CD4-positive, alpha-beta T cell treated with Interleukin-6 for 4 hours (primary cell): ENCODE measurements around the gene PLPP6.

Experiments used
- DNase-seq: peaks from one replicate; pipeline ENCODE4 v3.0.0-alpha.2; 2020; ENCODE audit warnings: mixed read lengths

PLPP6 gene

DNA sequence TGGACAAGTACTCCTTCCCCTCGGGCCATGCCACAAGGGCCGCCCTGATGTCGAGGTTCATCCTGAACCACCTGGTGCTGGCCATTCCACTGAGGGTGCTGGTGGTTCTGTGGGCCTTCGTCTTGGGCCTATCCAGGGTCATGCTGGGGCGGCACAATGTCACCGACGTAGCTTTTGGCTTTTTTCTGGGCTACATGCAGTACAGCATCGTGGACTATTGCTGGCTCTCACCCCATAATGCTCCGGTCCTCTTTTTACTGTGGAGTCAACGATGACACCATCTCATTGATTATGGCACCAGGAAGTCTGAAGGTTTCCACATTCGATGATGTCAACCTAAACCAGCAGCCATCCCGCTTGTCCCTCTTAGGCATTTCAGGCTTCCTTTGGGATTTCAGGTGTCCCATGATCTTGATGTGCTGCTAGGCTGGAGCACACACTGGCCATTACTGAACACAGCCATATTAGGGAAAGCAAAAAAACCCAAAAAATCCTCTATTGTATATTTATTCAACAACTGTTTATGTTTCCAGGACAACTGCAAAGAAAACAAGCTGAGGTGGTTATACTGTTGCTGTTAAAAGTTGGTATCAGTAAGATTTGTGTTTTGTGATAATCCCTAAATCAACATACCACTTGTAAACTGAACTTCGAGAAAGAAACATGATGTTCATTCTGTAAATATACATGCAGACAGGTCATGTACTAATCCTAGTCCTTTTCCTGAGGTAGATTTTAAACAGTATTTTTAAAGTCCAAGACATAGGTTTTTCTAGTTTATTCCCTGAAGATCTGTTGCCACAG, 1.1 kb downstream of the PLPP6 start:
- no peak for DNase-seq

DNA sequence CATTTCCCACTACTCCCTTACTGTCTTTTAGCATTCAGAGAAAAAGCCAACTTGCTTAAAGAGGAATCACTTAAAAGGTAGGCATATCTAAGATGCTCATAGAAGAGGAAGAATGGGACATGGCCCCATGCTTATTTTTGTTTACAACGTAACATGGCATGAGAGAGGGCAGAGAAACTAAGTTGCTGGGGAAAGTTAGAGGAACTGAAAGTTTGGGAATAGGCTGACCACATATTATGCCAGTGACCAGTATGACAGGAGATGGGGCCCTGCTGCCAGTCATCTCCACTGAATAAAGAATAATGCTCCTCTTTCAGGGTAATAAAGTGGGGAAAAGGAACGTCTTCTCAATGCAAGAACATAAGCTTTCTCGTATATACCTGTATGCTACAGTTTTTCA, 1.9 kb downstream of the PLPP6 start:
- no peak for DNase-seq

DNA sequence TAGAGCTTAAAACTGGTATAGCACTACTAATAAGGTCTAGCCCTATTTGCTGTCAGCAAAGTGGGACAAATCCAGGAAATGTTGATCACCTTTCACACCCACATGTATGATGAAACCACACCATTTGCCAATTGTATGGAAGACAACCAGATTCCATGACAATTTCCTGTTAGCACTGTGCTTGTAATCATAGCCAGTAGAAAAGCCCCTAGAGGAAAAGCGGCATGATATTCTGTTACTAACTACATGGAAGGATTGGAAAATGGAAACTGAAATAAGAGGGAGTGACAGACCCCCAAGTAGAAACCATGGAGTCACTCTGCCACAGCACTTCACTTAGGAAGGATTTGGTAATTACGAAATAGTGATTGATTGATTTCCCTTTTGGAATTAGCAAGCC, 3.3 kb downstream of the PLPP6 start:
- DNase-seq: no peak

DNA sequence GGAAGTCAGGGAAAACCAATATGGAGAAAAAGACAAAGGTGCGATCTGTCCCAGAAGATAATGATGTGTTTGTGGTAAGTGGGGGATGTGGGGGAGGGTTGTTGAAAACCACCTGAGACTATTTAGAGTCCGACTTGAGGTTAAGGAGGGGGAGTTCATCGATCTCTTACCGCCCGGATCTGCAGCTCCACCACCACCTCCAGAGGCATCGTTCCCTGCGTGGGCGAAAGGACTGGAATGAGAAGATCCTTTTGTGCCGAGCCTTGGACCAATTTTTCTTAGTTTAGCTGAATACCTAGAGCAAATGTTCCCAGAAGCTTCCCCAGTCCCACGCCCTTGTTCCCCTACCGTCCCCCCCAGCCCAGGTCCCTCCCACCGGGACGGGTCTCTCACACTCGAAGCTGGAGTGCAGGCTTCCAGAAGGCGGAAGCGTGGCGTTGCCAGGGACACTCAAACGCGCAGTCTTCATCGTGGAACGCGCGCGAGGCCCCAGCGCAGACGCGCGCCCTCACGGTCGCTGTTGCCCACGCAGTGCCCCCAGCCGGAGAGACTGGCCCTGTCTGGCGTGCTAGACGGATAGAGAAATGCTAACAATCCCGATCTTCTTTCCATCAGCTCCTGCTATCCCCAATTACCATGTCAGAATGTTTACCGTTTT, 4.1 kb downstream of the PLPP6 start, which contains the start of gene SPATA6L:
Gene SPATA6L, minus strand, starts transcription at position 439 of the 658 bp plus-strand sequence. Its CDS starts 230 bp downstream, at position 209.
- peak; percentile 61 for DNase-seq

DNA sequence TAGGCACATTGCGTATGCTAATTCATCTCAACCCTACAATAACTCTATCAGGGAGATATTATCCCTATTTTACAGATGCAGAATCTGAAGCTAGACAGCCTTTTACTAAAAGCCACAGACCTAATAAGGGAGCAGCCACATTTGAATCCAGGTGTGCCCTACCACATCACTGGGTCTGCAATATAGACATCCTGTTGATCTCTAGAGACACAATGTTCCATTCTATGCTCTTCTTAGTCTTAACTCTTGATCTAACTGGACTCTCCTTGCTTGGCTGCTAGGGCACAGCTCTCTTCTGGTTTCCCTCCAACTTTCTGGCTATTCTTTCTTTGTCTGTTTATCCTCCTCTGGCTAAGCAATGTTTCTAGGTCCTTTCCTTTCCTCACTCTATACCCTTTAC, 5.6 kb downstream of the PLPP6 start:
- DNase-seq: peak; percentile 32

DNA sequence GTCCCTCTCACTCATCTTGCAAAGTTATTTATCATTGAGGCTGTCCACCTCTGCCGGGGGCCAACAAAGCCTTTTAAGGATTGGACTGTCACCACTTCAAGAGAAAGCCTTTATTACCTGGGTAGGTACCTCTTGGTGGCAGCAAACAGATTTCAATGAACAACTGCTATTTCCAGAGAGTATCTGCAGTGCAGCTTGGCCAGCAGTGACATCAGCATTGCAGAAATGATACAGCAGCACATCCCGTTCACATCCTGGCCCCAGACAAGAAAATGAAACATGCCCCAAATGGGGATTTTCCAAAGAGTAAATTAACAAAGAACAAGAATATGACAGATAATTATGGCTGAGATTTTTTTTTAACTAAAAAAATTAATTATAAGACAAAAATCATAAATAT, 6.5 kb downstream of the PLPP6 start:
- no peak for DNase-seq

DNA sequence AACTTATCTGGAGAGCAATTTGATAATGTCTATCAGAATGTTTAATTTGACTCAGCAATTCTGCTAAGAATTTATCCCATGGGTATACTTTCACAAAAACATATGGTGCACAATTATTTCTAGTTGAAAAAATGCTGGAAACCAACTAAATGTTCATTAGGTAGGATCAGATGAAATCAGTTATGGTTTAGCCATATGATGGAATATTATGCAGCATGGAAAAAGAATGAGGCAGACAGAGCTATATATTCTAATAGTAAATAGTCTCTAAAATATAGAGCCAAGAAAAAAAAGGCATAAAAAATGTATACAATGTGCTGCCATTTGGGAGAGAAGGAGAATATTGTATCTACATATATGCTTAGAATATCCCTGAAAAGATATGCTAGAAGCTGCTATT, 7.8 kb downstream of the PLPP6 start:
- DNase-seq: no peak

DNA sequence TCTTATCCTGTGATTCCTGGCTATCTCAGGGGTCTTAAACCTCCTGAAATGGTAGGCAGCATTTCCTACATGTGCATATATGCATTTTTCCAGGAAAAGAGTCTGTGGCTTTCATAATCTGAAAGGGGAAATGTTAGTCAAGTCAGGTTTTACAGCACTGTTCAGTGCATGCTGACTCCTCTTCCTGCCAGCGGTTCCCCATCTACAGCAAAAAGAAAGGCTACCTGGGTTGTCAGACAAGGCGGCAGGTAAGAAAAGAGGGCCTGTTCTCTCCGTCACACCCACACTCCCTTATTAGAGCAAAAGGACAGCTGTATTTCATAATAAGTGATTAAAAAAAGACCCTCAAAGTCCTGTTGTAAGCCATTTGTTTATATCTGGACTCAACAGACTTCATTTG, 8.5 kb downstream of the PLPP6 start:
- no peak for DNase-seq

DNA sequence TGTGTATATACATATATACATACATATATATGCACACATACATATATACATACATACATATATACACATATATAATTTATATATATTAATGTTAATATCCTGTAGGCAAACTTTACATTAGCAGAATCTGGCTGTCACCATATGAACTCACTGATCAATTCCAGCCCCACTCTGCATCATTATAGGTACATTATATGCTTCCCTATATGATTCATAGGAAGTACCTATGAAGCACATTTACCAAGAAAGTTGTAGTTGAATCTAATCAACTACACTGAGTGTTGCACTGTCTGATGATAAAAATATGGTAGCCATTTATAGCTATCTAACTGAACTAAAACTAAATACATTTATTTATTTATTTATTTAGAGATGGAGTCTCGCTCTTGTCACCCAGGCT, 9.6 kb downstream of the PLPP6 start:
- DNase-seq: no peak

DNA sequence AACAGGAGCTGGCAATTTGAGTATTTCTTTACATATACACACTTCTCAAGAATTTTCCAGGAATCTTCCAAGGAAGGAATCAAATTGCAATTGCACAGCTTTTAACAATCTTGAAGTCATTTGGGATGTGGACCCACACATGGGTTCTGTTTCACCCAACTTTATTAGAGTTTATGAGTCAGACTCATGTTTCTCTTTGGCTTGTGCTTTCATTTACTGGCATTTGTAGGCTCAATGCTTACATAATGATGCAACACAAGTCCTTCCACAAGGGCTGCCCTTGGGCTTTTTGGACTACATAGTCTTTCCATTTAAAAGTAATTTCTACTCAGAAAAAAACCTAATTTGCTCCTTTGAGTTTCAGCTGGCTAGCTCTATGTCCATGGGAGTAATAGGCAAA, 12.7 kb downstream of the PLPP6 start:
- DNase-seq: no peak

DNA sequence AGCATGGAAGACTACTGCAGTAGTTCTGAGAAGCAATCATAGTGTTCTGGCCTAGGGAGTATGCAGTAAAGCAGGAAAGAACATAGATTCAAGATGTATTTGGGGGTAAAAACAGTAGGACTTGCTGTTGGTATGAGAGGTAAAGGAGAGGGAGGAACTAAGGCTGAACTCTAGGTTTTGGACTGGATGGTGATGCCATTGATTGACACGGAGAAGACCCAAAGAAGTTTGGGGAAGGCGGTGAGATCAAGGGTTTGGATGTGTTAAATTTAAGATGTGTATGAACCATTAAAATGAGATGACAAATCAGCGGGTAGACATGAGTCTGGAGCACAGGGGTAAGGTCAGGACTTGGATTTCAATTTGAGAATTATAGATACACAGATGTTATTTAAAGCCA, 15.3 kb downstream of the PLPP6 start:
- no peak for DNase-seq

DNA sequence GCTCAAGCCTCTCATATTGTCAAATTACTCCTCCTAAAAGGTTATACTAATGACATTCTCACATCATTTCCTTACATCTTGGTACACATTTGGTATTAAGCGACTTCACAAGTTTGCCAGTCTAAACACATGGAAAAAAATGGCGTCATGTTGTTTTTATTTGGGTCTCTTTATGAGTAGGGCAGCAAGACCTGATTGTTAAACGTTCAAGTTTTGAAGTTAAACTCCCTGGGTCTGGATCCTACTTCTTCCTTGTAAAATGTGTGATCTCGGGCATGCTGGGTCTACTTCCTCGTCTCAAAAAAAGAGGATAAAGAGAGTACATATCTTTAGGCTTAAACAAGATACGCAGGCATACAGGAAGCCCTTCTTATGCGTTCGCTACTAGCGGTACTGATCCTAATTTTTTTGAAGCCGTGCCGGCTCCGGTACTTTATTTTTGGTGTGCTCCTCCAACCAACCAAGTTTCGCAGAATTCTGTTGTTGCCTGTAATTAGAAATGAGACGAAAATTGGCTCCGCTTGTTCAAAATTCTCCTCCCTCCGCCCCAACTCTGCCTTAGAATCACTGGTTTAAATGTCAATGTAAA, 16.7 kb downstream of the PLPP6 start:
- DNase-seq: peak; percentile 46

DNA sequence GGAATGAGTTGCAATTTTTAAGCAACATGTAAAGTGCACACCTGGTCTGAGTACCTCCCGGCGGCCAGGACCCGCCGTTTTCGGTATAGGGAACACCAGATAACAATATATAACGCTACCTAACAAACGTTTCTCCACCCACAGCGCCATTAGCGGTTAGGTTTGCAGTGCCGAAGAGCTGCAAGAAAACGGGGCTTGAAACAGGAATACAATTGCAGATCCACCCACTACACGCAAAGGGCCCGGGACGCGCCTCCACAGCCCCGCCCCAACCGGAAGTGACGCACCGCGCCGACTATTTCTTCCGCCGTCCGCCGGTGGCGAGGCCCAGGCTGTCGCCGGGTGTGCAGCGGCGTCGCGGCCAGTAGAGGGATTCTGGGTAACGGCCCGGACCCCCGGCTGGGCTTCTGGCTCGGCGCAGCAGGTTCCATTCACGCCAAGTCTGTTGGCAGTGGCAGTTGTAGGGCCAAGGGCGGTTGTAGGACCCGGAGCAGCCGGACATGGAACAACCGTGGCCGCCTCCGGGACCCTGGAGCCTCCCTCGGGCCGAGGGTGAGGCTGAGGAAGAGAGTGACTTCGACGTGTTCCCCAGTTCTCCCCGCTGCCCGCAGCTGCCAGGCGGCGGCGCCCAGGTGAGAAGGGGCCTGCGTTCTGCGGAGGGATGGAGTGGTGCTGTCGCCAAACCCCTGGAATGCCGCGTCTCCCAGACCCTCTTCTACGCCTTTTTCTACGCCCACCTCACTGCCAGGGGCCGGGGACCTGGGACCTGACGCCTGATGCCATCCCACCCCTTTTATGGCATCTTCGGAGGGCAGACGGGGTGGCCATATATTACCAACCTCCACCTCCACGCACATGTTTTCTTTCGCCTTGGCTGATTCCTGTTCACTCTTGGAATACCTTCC, 17.4 kb downstream of the PLPP6 start, which contains the start of gene CDC37L1:
Gene CDC37L1, plus strand, starts transcription at position 302 of the 905 bp plus-strand sequence. Its CDS starts 199 bp downstream, at position 501.
- DNase-seq: peak; percentile 99

DNA sequence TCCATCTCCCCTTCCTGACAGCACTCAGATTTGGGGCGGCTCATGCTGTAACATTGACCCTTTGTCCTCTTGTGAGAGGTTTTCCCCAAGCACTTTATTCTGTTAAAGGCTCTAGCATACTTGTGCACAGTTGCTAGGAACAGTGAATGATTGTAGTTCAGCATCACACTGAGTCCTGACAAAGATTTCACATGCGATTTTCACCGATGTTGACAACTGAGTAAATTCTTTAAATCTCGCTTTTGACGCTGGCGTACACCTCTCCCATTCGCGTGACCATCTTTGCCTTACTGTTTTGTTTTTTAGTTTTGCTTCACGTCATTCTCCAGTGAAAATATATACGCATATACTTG, 18.1 kb downstream of the PLPP6 start:
- DNase-seq: no peak

DNA sequence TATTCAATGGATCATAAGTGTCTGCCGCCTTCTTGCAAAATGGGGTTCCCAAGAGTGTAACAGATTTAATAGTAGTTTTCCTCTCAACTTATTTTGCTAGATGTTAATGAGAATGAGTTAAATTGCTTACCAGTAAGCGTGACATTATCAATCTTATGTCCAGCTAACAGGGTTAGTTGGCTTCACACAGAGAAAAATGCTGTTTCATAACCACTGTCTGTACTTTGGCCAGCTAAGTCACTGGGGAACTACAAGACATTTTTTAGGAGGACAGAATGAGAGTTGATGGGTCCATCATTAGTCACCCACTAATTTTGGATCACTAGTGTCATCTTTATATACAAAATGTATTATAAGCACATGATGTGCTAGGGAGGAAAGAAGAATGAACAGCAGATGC, 18.7 kb downstream of the PLPP6 start:
- DNase-seq: no peak

DNA sequence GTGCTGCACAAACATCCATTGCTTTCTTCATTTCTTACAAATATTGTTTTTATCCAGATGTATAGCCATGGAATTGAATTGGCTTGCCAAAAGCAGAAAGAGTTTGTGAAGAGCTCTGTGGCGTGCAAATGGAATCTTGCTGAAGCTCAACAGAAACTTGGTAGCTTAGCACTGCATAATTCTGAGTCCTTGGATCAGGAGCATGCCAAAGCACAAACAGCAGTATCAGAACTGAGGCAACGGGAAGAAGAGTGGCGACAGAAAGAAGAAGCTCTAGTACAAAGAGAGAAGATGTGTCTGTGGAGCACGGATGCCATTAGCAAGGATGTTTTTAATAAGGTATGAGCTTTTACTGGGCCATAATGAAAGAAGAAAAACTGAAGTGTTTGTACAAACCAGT, 22.7 kb downstream of the PLPP6 start:
- no peak for DNase-seq

DNA sequence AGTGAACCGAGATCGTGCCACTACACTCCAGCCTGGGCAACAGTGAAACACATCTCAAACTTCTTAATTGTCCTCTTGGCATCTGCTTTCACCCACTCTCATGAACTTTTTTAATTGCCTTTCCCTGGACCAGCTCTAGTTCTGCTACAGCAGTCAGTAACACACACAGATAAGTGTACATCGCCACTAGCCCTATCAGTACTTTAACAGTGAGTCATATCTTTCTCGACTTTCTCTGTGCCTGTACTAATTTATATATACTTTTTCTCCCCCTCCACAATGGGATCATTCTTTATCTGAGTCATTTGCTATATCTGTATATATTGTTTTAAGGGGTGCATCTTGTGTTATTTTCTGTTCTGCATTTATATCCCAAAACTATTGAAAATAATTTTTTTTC, 24.0 kb downstream of the PLPP6 start:
- no peak for DNase-seq

DNA sequence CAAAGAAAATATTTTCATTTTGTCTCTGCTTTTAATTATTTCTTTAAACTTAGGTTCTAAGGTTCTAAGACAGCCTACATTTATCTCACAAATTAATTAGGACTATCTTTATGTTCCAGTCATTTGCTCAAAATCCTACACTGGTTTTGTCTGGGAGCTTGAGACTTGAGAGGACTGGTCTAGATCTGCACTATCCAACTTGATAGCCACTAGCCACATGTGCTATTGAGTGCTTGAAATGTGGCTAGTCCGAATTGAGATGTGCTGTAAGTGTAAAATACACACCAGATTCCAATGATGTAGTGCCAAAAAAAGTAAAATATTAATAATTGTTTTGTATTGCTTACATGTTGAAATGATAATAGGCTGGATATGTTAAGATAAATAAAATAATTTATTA, 24.5 kb downstream of the PLPP6 start:
- DNase-seq: no peak

DNA sequence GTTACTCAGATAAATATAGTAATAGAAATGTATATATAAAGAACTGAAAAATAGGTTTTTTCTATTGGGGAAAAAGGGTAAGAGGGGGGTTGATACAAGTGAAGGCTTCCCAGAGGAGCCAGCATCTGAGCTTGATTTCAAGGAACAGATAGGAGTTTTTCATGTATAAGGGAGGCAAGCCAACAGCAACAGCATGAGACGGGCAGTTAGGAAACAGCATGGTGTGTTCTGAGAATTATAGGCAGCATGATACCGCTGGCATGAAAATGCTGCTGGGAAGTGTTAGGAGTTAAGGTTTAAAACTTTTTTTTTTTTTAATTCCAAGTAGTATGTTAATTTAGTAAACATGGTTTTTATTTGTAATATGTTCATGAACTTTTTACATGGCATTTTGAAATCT, 26.9 kb downstream of the PLPP6 start:
- DNase-seq: no peak

DNA sequence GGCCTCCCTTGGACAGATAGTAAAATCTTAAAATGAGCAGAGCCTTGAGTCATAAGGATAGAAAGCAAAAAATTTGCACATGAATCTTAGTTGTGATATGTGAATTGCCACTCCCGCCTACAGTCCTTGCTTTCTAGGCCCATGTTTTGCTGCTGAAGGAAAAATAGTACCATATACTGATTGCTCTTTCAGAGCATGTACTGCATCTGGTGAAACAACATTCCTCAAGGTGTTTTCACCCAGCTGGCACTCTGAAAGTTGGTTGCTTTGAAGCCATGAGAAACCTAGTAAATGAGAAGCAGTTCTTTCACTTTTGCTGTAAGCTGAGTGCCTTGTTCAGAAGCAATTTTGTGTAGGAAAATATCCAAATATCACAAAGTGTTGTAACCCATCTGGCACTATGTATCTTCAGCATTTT, 27.6 kb downstream of the PLPP6 start:
- DNase-seq: no peak

DNA sequence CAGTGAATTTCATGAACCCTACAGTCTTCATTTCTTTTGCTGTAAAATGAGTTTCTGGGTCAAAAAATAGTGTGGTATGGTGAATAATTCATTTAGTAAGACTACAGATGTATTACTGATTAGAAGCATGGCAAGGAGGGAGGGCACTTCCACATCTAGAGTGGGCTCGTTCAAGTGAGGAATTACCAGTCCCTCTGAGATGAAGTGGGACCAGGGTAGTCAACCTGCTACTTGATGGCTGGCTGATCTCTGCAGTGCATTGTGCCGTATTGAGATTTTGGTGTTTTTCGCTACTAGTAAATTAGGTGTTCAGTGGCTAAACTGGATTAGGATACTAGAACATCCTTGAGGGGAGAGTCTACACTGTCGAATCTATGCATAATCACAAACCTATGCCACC, 28.1 kb downstream of the PLPP6 start:
- no peak for DNase-seq

DNA sequence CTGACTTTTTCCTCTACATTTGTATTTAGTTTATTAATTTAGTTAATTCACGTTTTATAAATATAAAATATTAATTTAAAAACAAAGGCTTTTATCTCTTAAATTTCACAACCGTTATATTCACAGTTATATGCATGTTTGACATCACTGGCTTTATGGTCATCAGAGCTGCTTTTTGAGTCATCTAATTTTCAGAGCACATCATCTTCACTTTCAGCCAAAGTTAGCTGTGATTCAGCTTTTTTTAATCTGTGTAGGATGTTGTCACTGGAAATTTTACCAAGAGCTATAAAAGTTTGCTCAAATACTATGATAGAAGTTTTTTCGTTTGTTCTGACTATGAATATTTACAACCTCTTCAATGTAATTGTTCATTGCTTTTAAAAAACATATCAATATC, 29.7 kb downstream of the PLPP6 start:
- DNase-seq: no peak

DNA sequence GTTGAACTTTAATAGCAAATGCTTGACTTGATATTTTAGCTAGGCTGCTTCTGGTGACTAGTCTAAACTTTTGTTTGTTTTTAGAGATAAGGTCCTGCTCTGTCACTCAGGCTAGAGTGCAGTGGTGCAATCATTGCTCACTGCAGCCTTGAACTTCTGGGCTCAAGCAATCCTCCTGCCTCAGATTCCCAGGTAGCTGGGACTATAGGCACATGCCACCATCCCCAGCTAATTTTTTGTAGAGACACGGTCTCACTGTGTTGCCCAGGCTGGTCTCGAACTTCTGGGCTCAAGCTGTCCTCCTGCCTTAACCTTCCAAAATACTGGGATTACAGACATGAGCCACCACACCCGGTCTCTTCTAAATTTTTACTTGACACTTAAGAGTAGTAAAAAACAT, 38.0 kb downstream of the PLPP6 start:
- no peak for DNase-seq
